ENCODE measurements around the gene CD22. TPM values are rescaled to one million over a fixed set of nuclear protein-coding genes. Genes with fewer than 3 reads are reported as not detected.

The CD22 gene
- total and polyA plus RNA-seq, 2 of the 4 experiments (the other 2 are of a cell fraction): 0.18 to 0.22 TPM

DNA sequence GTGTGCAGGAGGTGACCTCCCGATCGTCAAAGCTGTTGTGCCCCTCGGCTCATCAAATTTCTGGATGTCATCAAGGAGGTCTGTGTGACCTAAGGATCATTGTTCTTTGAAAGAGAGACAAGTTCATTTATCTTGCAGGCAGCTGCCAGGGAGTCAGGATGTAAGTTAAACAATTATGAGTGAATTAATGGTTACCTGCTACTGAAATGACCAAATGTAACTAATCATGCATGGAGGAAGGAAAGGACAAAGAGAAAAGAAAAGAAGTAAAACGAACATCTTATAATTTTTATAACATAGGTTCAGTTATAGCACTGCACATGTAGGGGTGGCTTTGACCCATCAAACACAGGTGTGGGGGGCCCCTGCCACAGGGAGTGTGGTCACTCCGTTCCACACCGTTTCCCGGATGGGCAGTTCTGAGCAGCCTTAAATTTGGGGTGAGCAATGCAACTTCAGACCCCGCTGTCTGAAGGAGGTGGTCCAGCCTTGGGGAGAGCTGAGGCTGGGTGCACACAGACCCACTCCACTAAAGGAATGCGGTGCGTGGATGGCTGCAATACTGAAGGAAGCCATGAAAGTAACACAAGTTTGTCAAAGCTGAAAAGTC is 5.3 kb downstream of the CD22 start:
- no peak overlapping the region for H2AFZ ChIP-seq (replicated peaks; ENCODE audit: low read length, poor library complexity)
- TF ChIP-seq CEBPB (IDR thresholded peaks at IDR 0.05; ENCODE audit: low read depth, low read length) (no peak), USF2 (IDR thresholded peaks at IDR 0.05; ENCODE audit: low read depth, low read length) (no peak), BHLHE40 (IDR thresholded peaks at IDR 0.05; ENCODE audit: low read depth, low read length) (no peak), NFE2L2 (IDR thresholded peaks at IDR 0.05; ENCODE audit: low read depth, low read length) (no peak), RFX5 (IDR thresholded peaks at IDR 0.05; ENCODE audit: low read depth, low read length) (no peak), POLR2A (IDR thresholded peaks at IDR 0.05; ENCODE audit: low read depth, low read length) (no peak), FOS (IDR thresholded peaks at IDR 0.05; ENCODE audit: low read depth, low read length) (no peak), SMC3 (IDR thresholded peaks at IDR 0.05; ENCODE audit: low read depth, low read length) (no peak)
- TF ChIP-seq, protein P1, sequence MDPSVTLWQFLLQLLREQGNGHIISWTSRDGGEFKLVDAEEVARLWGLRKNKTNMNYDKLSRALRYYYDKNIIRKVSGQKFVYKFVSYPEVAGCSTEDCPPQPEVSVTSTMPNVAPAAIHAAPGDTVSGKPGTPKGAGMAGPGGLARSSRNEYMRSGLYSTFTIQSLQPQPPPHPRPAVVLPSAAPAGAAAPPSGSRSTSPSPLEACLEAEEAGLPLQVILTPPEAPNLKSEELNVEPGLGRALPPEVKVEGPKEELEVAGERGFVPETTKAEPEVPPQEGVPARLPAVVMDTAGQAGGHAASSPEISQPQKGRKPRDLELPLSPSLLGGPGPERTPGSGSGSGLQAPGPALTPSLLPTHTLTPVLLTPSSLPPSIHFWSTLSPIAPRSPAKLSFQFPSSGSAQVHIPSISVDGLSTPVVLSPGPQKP (IDR thresholded peaks at IDR 0.05; ENCODE audit: borderline replicate concordance, low read depth, low read length): no peak
- ChIA-PET CTCF (interaction anchor here (0.6 kb wide), 1 partner anchor 83 kb away, joined by 3 read pairs; no protein-coding TSS in a partner anchor), POLR2A (ENCODE audit: unreplicated experiment) (no interaction called here)
- no peak overlapping the region for H2BK120ac ChIP-seq (ENCODE audit: low read depth, low read length)
- no peaks in the 10 kb centered on the region for H3K79me1 ChIP-seq (ENCODE audit: low read depth in 1 of 2, low read length in 2 of 2)
- H3K23ac ChIP-seq (ENCODE audit: low read depth, low read length): no peak overlapping the region
- no peaks in the 10 kb centered on the region for H4K20me1 ChIP-seq (ENCODE audit: insufficient read depth, low read length)
- no peak overlapping the region for H2AK9ac ChIP-seq (replicated peaks; ENCODE audit: low read depth, low read length, poor library complexity)
- WGBS, 2 experiments (ENCODE audit: extremely low coverage in 2 of 2, insufficient read length in 1 of 2): 67% methylated on average over 6 of the region's 10 CpGs; no CpG with 5 or more reads in 1 of the 2 experiments
- H3K36me3 ChIP-seq (ENCODE audit: control insufficient read depth, insufficient read depth, low read length): no peaks in the 10 kb centered on the region
- no peak overlapping the region for H4K5ac ChIP-seq (ENCODE audit: low read depth, low read length)
- no TSS peak for BruUV-seq (replicated peaks)
- H3K56ac ChIP-seq (ENCODE audit: extremely low read depth, insufficient read depth, low read length): no peak overlapping the region
- H2BK20ac ChIP-seq (ENCODE audit: low read depth, low read length): no peak overlapping the region
- DNase-seq (no peak), ATAC-seq (ENCODE audit: low read depth) (no peak)
- dilution Hi-C loops (cut with HindIII; ENCODE audit: low sequenced_read_pairs, unreplicated experiment): no loop called here
- no peak overlapping the region for H3K9ac ChIP-seq (ENCODE audit: low read depth, low read length)
- intact Hi-C loops (cut with micrococcal nuclease): no loop called here
- H3K4me1 ChIP-seq (ENCODE audit: control insufficient read depth, insufficient read depth, low read length): no peaks in the 10 kb centered on the region
- no peak overlapping the region for H4K8ac ChIP-seq (ENCODE audit: low read depth in 2 of 2, low read length in 2 of 2)
- in situ Hi-C loops (cut with MboI; ENCODE audit: low sequenced_read_pairs): loop anchor here (25.0 kb wide), 1 partner anchor 253 kb away; the partner anchor contains the start of gene PMIS2
- no peaks in the 10 kb centered on the region for H3K9me1 ChIP-seq (ENCODE audit: insufficient read depth, low read length)
- peaks cover 8% of the 10 kb centered on the region; the same call in 1 of the 2 replicates for H3K27me3 ChIP-seq (ENCODE audit: control insufficient read depth, insufficient read depth, low read length)
- no peak overlapping the region for H4K91ac ChIP-seq (ENCODE audit: insufficient read depth, low read depth, low read length)
- H3K18ac ChIP-seq (ENCODE audit: low read depth, low read length): no peak overlapping the region
- no peaks in the 10 kb centered on the region for H3K9me3 ChIP-seq (ENCODE audit: control insufficient read depth, insufficient read depth, low read length)
- no peak overlapping the region for H2BK5ac ChIP-seq (ENCODE audit: low read depth, low read length, poor library complexity, severe bottlenecking)
- H2BK15ac ChIP-seq (ENCODE audit: low read depth, low read length): no peak overlapping the region
- no peak overlapping the region for H3K4ac ChIP-seq (ENCODE audit: low read depth, low read length)
- no peak overlapping the region for H3K4me3 ChIP-seq (ENCODE audit: insufficient read depth, low read depth, low read length)
- H3K27ac ChIP-seq (ENCODE audit: insufficient read depth, low read length): no peak overlapping the region
- no peak overlapping the region for H3K14ac ChIP-seq (replicated peaks; ENCODE audit: low read depth, low read length)
- no peak overlapping the region for H3K4me2 ChIP-seq (ENCODE audit: low read depth, low read length)
- no peak overlapping the region for H2AK5ac ChIP-seq (ENCODE audit: low read depth, low read length)

All from IMR-90 (cell line).